GM12891 (cell line): ENCODE data around the gene TBC1D8B.

ENCODE experiments used
- POLR2A ChIP-seq: IDR thresholded peaks from 2 replicates; pipeline ENCODE4 v1.6.1; 2011; ENCODE audit warnings: low read depth, low read length, control low read depth
- POLR2AphosphoS5 ChIP-seq: IDR thresholded peaks from 2 replicates; pipeline ENCODE4 v1.6.1; 2011; ENCODE audit warnings: low read depth, low read length, control low read depth
- SPI1 ChIP-seq: IDR thresholded peaks from 2 replicates; pipeline ENCODE4 v1.6.1; 2011; ENCODE audit warnings: low read depth, low read length, control low read depth

DNA sequence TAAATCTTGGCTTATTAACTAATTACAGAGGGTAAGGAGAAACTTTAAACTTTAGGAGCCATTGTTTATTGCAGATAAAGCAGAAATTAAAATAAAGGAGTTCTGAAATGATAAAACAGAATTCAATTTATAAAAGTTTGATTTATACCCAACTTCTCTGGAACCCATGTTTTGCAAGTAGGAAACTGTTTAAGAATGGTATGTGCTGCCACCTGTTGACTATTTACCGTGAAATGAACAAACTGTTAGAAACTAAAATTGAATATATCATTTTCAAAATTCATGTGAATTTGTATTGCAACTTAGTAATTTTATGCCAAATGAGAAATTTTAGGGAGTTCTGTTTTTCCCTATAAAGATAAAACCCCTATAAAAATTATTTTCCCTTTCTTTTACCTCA lies 11.0 kb upstream of the TBC1D8B start:
- no peak for TF ChIP-seq POLR2A
- TF ChIP-seq POLR2AphosphoS5 = no peak
- TF ChIP-seq SPI1 = no peak
